Measurements from ENCODE around the gene CSGALNACT2. TPM values are rescaled to one million over a fixed set of nuclear protein-coding genes. Genes with fewer than 3 reads are reported as not detected.

CSGALNACT2 gene
- total and polyA plus RNA-seq, 10 of the 15 experiments (the other 5 are each of a cell fraction or from before 2014, with no cell fraction given) = 2.5 to 12.6 (median 8.7) TPM

DNA sequence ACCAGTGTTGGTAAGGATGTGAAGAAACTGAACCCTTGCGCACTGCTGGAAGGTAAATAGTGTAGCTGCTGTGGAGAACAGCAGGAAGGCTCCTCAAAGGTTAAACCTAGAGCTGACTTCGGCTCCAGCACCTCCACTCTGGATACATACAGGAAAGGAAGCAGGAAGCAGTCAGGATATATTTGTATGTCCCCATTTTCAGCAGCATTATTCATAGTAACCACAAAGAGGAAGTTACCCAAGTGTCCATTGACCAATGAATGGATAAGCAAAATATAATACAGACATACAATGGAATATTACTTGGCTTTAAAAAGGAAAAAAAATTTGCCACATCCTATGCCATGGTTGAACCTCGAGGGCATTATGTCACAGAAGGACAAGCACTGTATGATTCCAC is 46.4 kb upstream of the CSGALNACT2 start:
- TF ChIP-seq POLR2AphosphoS2 (IDR thresholded peaks at IDR 0.05; ENCODE audit: low read depth, low read length) (no peak), BACH1 (IDR thresholded peaks at IDR 0.05; ENCODE audit: borderline replicate concordance) (no peak), KAT2A (conservative IDR thresholded peaks at IDR 0.05; ENCODE audit: control insufficient read depth, low read depth, low read length) (no peak), STAT1 (conservative IDR thresholded peaks at IDR 0.05) (no peak), ZNF207 (IDR thresholded peaks at IDR 0.05; ENCODE audit: borderline replicate concordance) (no peak), ZZZ3 (IDR thresholded peaks at IDR 0.05; ENCODE audit: control insufficient read depth, insufficient read length, low read depth) (no peak), HDAC2 (IDR thresholded peaks at IDR 0.05) (no peak), PAX5 (IDR thresholded peaks at IDR 0.05; ENCODE audit: borderline replicate concordance, low read depth, low read length) (no peak), STAT3 (IDR thresholded peaks at IDR 0.05; ENCODE audit: low read depth, low read length) (no peak), MYC (IDR thresholded peaks at IDR 0.05; ENCODE audit: insufficient read depth, insufficient read length, insufficient replicate concordance, low read length, severe bottlenecking) (no peak)
- TF ChIP-seq, protein P1, sequence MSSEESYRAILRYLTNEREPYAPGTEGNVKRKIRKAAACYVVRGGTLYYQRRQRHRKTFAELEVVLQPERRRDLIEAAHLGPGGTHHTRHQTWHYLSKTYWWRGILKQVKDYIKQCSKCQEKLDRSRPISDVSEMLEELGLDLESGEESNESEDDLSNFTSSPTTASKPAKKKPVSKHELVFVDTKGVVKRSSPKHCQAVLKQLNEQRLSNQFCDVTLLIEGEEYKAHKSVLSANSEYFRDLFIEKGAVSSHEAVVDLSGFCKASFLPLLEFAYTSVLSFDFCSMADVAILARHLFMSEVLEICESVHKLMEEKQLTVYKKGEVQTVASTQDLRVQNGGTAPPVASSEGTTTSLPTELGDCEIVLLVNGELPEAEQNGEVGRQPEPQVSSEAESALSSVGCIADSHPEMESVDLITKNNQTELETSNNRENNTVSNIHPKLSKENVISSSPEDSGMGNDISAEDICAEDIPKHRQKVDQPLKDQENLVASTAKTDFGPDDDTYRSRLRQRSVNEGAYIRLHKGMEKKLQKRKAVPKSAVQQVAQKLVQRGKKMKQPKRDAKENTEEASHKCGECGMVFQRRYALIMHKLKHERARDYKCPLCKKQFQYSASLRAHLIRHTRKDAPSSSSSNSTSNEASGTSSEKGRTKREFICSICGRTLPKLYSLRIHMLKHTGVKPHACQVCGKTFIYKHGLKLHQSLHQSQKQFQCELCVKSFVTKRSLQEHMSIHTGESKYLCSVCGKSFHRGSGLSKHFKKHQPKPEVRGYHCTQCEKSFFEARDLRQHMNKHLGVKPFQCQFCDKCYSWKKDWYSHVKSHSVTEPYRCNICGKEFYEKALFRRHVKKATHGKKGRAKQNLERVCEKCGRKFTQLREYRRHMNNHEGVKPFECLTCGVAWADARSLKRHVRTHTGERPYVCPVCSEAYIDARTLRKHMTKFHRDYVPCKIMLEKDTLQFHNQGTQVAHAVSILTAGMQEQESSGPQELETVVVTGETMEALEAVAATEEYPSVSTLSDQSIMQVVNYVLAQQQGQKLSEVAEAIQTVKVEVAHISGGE (CRISPR knock-in tag; IDR thresholded peaks at IDR 0.05) = no peak
- TF ChIP-seq, protein P2, sequence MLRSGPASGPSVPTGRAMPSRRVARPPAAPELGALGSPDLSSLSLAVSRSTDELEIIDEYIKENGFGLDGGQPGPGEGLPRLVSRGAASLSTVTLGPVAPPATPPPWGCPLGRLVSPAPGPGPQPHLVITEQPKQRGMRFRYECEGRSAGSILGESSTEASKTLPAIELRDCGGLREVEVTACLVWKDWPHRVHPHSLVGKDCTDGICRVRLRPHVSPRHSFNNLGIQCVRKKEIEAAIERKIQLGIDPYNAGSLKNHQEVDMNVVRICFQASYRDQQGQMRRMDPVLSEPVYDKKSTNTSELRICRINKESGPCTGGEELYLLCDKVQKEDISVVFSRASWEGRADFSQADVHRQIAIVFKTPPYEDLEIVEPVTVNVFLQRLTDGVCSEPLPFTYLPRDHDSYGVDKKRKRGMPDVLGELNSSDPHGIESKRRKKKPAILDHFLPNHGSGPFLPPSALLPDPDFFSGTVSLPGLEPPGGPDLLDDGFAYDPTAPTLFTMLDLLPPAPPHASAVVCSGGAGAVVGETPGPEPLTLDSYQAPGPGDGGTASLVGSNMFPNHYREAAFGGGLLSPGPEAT (IDR thresholded peaks at IDR 0.05; ENCODE audit: low read depth) = no peak
- TF ChIP-seq, protein P3, sequence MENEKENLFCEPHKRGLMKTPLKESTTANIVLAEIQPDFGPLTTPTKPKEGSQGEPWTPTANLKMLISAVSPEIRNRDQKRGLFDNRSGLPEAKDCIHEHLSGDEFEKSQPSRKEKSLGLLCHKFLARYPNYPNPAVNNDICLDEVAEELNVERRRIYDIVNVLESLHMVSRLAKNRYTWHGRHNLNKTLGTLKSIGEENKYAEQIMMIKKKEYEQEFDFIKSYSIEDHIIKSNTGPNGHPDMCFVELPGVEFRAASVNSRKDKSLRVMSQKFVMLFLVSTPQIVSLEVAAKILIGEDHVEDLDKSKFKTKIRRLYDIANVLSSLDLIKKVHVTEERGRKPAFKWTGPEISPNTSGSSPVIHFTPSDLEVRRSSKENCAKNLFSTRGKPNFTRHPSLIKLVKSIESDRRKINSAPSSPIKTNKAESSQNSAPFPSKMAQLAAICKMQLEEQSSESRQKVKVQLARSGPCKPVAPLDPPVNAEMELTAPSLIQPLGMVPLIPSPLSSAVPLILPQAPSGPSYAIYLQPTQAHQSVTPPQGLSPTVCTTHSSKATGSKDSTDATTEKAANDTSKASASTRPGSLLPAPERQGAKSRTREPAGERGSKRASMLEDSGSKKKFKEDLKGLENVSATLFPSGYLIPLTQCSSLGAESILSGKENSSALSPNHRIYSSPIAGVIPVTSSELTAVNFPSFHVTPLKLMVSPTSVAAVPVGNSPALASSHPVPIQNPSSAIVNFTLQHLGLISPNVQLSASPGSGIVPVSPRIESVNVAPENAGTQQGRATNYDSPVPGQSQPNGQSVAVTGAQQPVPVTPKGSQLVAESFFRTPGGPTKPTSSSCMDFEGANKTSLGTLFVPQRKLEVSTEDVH (IDR thresholded peaks at IDR 0.05; ENCODE audit: low read depth, partially characterized antibody) = no peak
- SMC1A ChIA-PET (ENCODE audit: uncharacterized antibody, unreplicated experiment) = no interaction called here
- no peak overlapping the region for H3K4me3 ChIP-seq
- intact Hi-C loops (cut with micrococcal nuclease; ENCODE audit: unreplicated experiment) = no loop called here
- H3K9me3 ChIP-seq (replicated peaks; ENCODE audit: control insufficient read depth, insufficient read depth, low read length) = no peaks in the 10 kb centered on the region
- H3K4me1 ChIP-seq (ENCODE audit: control insufficient read depth, insufficient read depth, low read length) = no peaks in the 10 kb centered on the region
- peaks cover 0 to 1% of the 10 kb centered on the region in 2 experiments; a peak in 2 of 4 replicates for H3K27me3 ChIP-seq (replicated peaks in 1 of 2; ENCODE audit: control insufficient read depth in 2 of 2, insufficient read depth in 2 of 2, low read length in 1 of 2)
- 34% methylated on average over 3 of the region's 3 CpGs for WGBS (ENCODE audit: insufficient coverage, insufficient replicate concordance, low lambda C conversion rate, missing lambda C conversion rate)
- H4K20me1 ChIP-seq (ENCODE audit: control insufficient read depth, insufficient read depth) = no peaks in the 10 kb centered on the region
- no TSS peak for BruUV-seq (replicated peaks)
- ATAC-seq (no peak), FAIRE-seq (no peak), DNase-seq (ENCODE audit: low read depth, low spot score) (no peak)
- H3K27ac ChIP-seq (ENCODE audit: control insufficient read depth, insufficient read depth) = no peak overlapping the region
- no peaks in the 10 kb centered on the region for H3K36me3 ChIP-seq (ENCODE audit: control insufficient read depth in 2 of 2, insufficient read depth in 2 of 2, low read length in 1 of 2)
- no peak overlapping the region for H3K9ac ChIP-seq (ENCODE audit: control insufficient read depth, insufficient read depth, low read length)
- RAD21 ChIA-PET (ENCODE audit: unreplicated experiment) = no interaction called here
- in situ Hi-C loops (cut with MboI) = no loop called here
- H3K4me2 ChIP-seq (ENCODE audit: control insufficient read depth, insufficient read depth) = no peak overlapping the region
- no peaks in the 10 kb centered on the region for H3K79me2 ChIP-seq (ENCODE audit: control insufficient read depth, insufficient read depth, low read length)
- H2AFZ ChIP-seq (ENCODE audit: control insufficient read depth, low read depth, low read length) = no peak overlapping the region
- CTCF ChIA-PET = no interaction called here
- POLR2A ChIA-PET = no interaction called here
